ENCODE measurements around the gene TEX2.
"Not testable (repeated sequence)": the region's sequence is repeated elsewhere in the genome, so short reads cannot be mapped to it uniquely, and the experiment has no call there.

Gene TEX2

DNA sequence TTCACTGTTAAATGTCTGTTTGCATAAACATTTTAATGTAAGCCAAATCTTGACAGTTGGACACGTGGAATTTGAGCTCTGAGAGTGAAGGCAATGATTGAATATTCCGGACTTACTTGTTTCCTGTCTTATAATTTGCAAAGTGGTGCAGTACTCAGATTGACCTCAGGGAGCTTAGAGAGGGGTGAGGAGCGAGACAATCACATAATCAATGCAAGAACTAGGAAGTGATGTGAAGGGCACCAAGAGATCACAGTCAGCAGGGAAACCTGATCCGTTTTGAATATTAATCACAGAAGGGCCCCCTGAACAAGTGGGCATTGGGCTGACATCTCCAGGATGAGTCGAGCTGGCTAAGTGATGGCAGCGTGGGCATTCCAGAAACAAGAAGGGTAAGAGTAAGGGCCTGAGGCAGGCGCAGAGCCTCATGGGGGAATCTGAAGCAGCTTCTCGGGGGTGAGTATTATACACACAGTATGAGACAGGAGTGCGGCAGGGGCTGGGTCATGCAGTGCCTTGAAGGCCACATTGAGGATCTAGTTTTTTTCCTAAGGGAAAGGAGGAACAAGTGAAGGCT lies 26.1 kb downstream of the TEX2 start:
- no peak for DNase-seq (ENCODE audit: low spot score)

DNA sequence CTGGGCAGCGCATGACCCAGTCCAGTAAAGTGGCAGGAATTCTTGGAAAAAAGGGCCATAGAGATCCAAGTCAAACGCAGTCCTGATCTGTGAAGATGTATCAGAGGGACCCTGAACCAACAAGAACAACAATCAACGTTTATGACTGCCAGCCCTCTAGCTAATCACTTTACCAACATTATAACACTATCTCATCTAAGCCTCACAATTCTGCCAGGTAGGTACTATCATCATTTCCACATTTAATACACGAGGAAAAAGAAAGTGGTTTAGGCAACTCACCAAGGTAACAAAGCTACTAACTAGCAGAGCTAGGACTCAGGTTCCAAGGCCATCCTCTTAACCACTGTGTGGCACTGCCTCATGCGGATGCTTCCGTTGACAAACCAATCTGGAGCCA lies 28.1 kb downstream of the TEX2 start:
- no peak for DNase-seq (ENCODE audit: low spot score)

GRCh38 chr17:64232466-64233262 lies 30.4 kb downstream of the TEX2 start:
- no peak for DNase-seq (ENCODE audit: low spot score)

DNA sequence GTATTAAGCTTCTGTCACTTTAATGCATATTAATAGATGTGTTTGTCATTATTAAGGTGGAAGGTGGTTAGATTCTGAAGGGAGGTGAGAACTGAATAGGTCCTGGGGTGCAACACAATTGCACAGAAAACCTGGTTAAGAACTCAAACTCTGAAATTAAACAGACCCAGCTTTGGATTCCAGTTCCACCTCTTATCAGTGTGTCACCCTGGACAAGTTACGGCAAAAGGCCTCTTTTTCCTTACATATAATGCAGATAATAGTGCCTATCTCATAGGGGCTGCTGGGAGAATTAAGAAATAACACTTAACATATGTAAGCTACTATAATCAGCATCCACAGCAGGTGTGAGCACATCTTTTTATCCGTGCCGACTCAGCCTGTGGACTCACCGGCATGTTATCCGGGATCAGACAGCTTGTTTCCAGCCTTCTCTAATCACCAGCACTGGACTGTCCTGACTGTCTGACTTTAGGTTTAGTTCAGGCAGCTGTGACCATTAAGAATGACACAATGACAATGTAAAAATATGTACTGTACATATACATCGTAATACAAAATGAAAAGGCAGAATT lies 31.4 kb downstream of the TEX2 start:
- no peak for DNase-seq (ENCODE audit: low spot score)

GRCh38 chr17:64230791-64231408 lies 32.2 kb downstream of the TEX2 start:
- DNase-seq (ENCODE audit: low spot score), result no peak

- no peak for DNase-seq (ENCODE audit: low spot score)
Measured at GRCh38 chr17:64229815-64230728, 33.0 kb downstream of the TEX2 start.

- DNase-seq (ENCODE audit: low spot score), result no peak
Measured at GRCh38 chr17:64226132-64226531, 36.9 kb downstream of the TEX2 start.

DNA sequence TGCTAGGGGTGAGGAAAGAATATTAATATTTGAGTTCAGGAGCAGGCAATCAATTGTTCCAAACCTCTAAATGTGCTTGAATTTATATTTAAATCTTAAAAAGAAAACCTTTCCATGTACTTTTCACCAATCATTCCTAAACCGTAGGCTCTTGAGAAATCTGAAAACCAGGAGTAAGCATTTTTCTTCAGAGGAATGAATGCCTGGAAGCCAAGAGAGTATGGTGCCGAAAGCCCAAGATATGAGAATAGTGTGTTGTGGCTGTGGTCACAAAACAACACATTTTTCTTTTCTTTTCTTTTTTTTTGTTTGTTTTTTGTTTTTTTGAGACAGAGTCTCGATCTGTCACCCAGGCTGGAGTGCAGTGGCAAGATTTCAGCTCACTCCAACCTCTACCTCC lies 37.6 kb downstream of the TEX2 start:
- DNase-seq (ENCODE audit: low spot score), result no peak

GRCh38 chr17:64223931-64224629 lies 39.0 kb downstream of the TEX2 start:
- no peak for DNase-seq (ENCODE audit: low spot score)

- no peak for DNase-seq (ENCODE audit: low spot score)
Measured at GRCh38 chr17:64223283-64223682, 39.8 kb downstream of the TEX2 start.

GRCh38 chr17:64221679-64222078 lies 41.4 kb downstream of the TEX2 start:
- no peak for DNase-seq (ENCODE audit: low spot score)

GRCh38 chr17:64220604-64221003 lies 42.5 kb downstream of the TEX2 start:
- not testable (repeated sequence) for DNase-seq (ENCODE audit: low spot score)

DNA sequence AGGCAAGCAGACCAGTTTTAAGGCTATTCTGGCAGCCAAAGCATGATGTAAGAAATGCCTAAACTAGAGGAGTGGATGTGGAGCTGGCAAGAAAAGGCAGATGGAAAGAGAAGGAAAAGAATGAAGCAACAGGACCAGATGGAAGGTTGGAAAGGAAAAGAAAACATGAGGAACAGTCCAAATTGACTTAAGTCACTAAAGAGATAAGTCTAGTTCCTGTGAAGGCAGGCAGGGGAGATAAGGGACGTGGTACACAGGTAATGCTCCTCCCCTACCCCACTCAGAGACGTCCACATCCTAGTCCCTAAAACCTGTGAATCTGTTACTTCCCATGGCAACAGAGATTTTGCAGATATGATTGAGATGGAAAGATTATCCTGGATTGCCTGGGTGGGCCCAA lies 43.5 kb downstream of the TEX2 start:
- no peak for DNase-seq (ENCODE audit: low spot score)

DNA sequence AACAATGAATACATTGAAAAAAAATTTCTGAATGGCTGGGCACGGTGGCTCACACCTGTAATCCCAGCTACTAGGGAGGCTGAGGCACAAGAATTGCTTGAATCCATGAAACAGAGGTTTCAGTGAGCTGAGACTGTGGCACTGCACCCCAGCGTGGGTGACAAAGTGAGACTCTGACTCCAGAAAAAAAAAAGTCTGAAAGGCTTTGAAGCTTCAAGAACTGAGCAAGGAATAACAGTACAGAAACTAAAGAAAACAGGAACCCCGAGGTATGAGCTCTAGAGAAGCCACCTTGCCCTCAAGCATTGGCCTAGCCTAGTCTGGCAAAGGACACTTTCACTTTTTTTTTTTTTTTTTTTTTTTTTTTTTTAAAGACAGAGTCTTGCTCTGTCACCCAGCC lies 45.0 kb downstream of the TEX2 start:
- DNase-seq (ENCODE audit: low spot score), result no peak

DNA sequence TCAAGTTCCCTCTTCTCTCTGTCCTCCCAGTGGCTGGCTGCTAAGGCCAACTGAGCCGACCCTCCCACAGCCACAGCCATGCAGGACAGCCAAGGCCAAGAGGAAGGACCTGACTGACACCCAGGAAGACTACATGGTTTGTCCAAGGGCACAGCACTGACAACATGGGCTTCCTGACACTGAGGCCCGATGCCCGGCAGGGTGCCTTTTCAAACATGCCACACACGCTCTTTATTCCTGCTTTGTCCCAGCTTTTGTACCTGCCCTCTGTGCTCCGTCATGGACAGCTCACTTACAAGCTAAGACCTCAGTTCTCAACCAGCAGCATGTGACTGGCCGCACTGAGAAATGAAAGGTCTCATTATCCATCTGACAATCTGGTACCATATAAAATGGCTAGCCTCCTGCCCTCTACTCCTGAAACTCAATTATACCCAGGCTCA lies 45.8 kb downstream of the TEX2 start:
- DNase-seq (ENCODE audit: low spot score), result no peak

DNA sequence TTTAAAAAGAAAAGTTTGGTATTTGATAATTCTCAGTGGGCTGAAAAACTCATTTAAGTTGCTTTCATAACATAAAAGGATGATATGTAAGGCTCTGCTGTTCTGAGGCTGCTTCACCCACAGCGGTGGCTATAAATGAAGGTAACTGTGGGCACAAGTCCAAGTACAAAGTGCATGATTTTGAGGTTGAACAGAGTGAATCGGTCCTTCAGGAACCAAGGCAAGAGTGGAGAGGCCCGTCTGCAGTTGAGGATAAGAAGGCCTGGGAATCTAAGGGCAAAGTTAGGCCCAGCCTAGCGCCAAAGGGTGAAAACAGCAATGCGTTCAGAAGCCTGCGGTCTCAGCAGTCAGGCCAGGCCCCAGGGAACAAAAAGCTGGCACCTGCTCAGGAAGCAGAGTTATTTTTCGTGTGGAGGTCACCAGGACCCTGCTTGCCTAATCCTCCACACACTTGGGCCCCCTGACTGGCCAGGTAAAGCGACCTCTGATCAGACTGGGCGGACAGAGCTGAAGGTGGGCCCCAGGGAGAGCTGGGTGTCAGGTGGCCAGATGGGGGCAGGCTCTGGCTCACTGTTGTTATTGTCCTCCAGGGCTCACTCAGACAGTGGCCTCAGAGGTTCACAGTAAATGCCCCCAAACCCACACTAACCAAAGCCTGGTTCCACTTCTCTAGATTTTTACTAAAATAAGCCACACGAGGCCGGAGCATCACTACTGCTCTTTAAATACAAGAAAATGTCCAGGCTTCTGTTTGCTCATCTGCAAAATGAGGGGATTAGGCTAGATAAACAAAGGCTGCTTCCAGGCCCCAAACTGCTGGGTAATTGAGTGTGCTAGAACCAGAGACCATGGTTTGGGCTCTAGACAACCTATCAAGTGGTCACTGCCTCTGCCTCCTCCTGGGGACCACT lies 46.5 kb downstream of the TEX2 start:
- no peak for DNase-seq (ENCODE audit: low spot score)

GRCh38 chr17:64216000-64216337 lies 47.1 kb downstream of the TEX2 start:
- DNase-seq (ENCODE audit: low spot score), result no peak

GRCh38 chr17:64214950-64215349 lies 48.1 kb downstream of the TEX2 start:
- DNase-seq (ENCODE audit: low spot score), result no peak

- no peak for DNase-seq (ENCODE audit: low spot score)
Measured at GRCh38 chr17:64213995-64214811, 48.9 kb downstream of the TEX2 start.

DNA sequence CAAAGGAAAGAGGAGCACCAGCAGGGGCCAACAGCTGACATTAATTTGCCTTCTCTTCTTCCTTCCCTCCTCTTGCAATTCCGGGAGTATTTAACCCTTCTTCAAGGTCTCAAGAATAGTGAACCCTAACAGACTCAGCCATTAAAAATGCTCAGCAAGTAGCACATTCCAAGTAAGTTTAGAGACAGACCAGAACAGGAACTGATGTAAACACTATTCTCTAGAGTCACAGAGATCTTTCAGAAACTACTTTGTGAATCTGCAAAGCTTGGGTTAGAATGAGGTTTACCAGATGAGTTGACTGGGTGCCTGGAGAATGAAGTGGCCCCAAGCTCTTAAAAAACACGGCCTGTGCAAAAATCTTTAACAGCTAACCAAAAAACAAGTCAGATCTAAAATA lies 50.9 kb downstream of the TEX2 start:
- DNase-seq (ENCODE audit: low spot score), result no peak

Measured in kidney capillary endothelial cell (primary cell).